Measurements from ENCODE around the gene SIM2. TPM values are rescaled to one million over a fixed set of nuclear protein-coding genes. Genes with fewer than 3 reads are reported as not detected.

SIM2 gene
- total RNA-seq, 1 donor from 2014 or later, result not detected

DNA sequence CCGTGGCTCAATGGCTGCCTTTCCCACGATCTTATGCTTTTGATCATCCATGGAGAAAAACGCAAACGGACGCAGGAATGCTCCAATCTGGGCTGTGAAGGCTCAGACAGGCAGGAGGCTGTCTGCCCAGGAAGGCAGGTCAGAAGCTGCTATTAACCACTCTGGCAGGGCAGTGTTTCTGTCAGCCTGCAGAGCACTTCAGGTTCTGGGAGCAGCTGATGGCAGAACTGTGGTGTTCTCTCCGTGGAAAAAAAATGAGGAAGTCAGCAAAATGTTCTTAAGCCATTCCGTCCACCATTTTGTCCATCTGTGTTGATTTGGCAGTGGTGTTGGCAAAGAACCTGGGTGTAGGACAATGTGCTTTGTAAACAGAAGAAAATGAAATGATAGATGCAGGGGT lies 91.7 kb downstream of the SIM2 start:
- ChIA-PET POLR2A (no interaction called here), CTCF (no interaction called here)
- Mint-ChIP-seq H3K36me3 (ENCODE audit: low read depth) (peaks cover 5% of the 10 kb centered on the region), H3K27me3 (no peaks in the 10 kb centered on the region), H3K27ac (no peak overlapping the region), H3K4me1 (no peaks in the 10 kb centered on the region), H3K9me3 (peaks cover 2% of the 10 kb centered on the region), H3K4me3 (no peak overlapping the region)
- ATAC-seq (ENCODE audit: low read depth), result no peak
- intact Hi-C loops (cut with micrococcal nuclease), result no loop called here
- TF ChIP-seq, protein P1, sequence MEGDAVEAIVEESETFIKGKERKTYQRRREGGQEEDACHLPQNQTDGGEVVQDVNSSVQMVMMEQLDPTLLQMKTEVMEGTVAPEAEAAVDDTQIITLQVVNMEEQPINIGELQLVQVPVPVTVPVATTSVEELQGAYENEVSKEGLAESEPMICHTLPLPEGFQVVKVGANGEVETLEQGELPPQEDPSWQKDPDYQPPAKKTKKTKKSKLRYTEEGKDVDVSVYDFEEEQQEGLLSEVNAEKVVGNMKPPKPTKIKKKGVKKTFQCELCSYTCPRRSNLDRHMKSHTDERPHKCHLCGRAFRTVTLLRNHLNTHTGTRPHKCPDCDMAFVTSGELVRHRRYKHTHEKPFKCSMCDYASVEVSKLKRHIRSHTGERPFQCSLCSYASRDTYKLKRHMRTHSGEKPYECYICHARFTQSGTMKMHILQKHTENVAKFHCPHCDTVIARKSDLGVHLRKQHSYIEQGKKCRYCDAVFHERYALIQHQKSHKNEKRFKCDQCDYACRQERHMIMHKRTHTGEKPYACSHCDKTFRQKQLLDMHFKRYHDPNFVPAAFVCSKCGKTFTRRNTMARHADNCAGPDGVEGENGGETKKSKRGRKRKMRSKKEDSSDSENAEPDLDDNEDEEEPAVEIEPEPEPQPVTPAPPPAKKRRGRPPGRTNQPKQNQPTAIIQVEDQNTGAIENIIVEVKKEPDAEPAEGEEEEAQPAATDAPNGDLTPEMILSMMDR (IDR thresholded peaks at IDR 0.05), result no peak
- DNase-seq, result no peak

DNA sequence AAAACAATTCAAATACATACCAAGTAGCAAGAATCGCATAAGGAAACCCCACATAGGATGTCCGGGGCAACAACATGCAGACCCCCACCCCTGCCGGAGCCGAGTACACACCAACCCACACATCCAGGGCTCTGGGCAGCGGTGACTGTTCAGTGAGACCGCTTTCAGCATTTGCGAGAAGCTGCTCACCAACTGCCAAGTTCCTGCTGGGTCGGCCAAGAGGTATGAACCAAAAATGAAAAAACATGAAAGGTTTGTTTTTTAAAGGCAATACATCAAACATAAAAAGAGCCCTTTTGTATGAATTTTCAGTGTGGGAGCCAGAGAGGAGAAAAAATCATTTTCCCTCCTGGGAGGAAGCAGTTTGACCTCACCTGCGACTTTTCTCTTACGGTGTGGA lies 92.3 kb downstream of the SIM2 start:
- DNase-seq (no peak), ATAC-seq (ENCODE audit: low read depth) (no peak)
- Mint-ChIP-seq H3K27me3 (no peaks in the 10 kb centered on the region), H3K4me1 (no peaks in the 10 kb centered on the region), H3K27ac (no peak overlapping the region), H3K9me3 (peaks cover 2% of the 10 kb centered on the region), H3K36me3 (ENCODE audit: low read depth) (peaks cover 8% of the 10 kb centered on the region), H3K4me3 (no peak overlapping the region)
- ChIA-PET CTCF (no interaction called here), POLR2A (no interaction called here)
- TF ChIP-seq, protein P1 (IDR thresholded peaks at IDR 0.05), result no peak
- intact Hi-C loops (cut with micrococcal nuclease), result no loop called here

DNA sequence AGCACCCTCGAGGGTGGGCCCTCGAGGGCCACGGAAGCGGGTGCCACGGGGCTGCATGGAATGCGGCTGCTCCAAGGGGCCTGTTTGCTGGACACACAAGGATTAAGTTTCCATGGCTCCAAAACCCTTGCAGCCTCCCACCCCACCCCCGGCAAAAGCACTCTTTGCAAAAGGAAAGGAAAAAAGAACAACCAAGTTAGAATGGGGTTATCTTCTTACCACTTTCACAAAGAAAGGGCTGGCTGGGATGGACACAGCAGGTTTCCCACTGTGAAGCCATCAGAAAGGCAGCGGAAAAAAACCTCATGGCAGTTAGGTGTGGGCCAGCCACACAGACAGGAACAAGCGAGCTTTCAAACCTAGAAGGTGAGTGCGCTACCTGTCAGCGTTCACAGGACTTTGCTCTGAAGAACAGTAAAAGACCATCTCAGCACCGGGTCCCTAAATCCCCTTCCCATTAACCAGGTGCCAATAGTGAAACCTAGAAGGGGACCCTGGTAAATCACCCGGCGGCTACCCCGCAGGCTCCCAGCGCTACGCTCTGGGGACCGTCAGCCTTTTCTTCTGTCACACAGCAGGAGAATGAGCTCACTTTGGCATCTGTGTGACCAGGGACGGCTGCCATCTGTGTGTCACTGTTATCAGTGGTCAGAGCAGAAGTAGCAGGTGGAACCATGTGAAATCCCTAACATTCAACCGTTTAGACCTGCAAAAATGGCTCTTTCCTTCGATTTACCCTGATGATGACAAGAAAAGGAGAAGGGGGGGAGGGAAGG lies 93.0 kb downstream of the SIM2 start:
- Mint-ChIP-seq H3K27me3 (no peaks in the 10 kb centered on the region), H3K9me3 (peaks cover 2% of the 10 kb centered on the region), H3K4me1 (no peaks in the 10 kb centered on the region), H3K36me3 (ENCODE audit: low read depth) (peaks cover 12% of the 10 kb centered on the region), H3K27ac (no peak overlapping the region), H3K4me3 (no peak overlapping the region)
- ATAC-seq (ENCODE audit: low read depth) (no peak), DNase-seq (no peak)
- POLR2A ChIA-PET, result no interaction called here
- CTCF ChIA-PET, result no interaction called here
- TF ChIP-seq, protein P1 (IDR thresholded peaks at IDR 0.05), result no peak
- intact Hi-C loops (cut with micrococcal nuclease), result no loop called here

DNA sequence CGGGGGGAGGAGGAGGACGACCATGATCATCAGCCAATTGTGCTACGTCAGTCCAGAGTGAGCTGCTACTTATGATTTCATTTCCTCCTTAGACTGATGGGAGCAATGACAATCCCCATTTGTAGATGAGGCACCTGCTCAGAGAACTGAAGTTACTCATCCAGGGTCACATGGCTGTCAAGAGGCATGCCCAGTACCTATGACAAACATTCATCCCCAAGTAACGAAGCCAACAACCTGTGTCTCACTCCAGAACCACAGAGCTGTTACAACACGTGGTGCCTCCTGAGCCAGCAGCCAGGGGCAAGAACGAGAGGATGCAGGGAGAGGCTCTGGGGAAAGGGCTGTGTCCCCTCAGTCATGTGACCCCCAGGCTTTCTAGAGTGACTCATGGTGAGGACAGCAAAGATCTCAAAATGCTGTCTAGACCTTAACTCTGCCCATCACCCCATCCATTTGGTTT lies 93.6 kb downstream of the SIM2 start:
- ATAC-seq (ENCODE audit: low read depth) (no peak), DNase-seq (no peak)
- POLR2A ChIA-PET, result interaction anchor here (0.7 kb wide), 1 partner anchor 475 kb away, joined by 4 read pairs; no protein-coding TSS in a partner anchor
- TF ChIP-seq, protein P1 (IDR thresholded peaks at IDR 0.05), result no peak
- Mint-ChIP-seq H3K9me3 (peaks cover 2% of the 10 kb centered on the region), H3K36me3 (ENCODE audit: low read depth) (peaks cover 12% of the 10 kb centered on the region), H3K27me3 (no peaks in the 10 kb centered on the region), H3K4me1 (no peaks in the 10 kb centered on the region), H3K4me3 (no peak overlapping the region), H3K27ac (no peak overlapping the region)
- CTCF ChIA-PET, result no interaction called here
- intact Hi-C loops (cut with micrococcal nuclease), result no loop called here

DNA sequence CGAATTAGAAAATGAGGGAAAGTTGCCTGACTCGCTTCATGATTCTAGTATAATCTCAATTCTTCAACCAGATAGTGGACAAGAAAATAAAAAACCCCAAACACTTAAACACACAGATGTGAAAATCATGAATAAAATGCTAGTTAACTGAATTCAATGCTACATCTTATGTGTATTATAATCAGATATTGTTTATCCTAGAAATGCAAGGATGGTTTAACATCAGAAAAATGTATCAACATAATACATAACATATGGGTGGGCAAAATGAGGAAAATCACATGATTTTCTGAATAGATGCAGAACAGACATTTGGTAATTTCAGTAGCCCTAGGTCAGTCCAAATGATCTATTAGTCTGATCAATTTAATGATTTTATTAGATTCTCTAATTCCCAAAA lies 97.2 kb downstream of the SIM2 start:
- Mint-ChIP-seq H3K36me3 (ENCODE audit: low read depth) (peaks cover 23% of the 10 kb centered on the region), H3K27me3 (no peaks in the 10 kb centered on the region), H3K9me3 (peaks cover 14% of the 10 kb centered on the region), H3K4me3 (no peak overlapping the region), H3K27ac (no peak overlapping the region), H3K4me1 (no peaks in the 10 kb centered on the region)
- DNase-seq (no peak), ATAC-seq (ENCODE audit: low read depth) (no peak)
- intact Hi-C loops (cut with micrococcal nuclease), result no loop called here
- TF ChIP-seq, protein P1 (IDR thresholded peaks at IDR 0.05), result no peak
- CTCF ChIA-PET, result no interaction called here
- POLR2A ChIA-PET, result no interaction called here
